ENCODE measurements around the gene DENND1A.
A peak's percentile ranks its signal among the peaks of the same experiment; 100 is the strongest.
"Not testable (repeated sequence)": the region's sequence is repeated elsewhere in the genome, so short reads cannot be mapped to it uniquely, and the experiment has no call there.

Gene DENND1A

DNA sequence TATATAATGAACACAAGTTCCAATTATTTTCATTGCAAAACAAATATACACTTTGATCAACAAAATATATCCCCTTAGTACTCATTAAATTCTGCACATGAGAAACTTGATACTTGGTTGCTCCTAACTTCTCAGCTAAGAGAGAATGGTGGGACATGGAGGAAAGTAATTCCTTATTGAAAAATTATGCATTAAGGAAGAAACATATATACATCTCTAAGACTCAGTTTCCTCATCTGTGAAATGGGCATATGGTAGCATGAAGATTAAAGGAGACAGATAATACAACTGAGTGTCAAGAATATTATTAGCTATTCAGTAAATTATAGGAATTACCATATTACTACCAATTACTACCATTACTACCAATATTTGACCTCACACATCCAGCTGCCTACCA, 488.2 kb downstream of the DENND1A start:
- no peak for DNase-seq

DNA sequence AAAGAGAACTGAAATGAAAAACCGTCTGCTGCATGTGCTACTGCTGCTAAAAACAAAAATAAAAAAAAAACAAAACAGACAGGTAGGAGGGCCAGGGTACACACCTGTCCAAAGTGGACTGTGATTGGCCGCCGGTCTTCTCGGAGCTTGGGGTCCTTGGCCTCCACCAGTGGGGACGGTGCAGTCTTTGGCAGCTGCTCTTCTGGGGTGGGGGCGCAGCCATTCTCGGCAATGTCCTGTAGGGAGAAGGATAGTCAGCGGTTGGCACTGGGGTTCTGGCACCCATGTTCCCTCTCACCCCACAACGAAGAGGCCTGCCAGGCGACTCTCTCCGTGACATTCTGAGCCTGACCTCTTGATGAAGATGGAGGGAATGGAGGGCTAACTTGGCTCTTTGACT, 489.7 kb downstream of the DENND1A start:
- no peak for DNase-seq

DNA sequence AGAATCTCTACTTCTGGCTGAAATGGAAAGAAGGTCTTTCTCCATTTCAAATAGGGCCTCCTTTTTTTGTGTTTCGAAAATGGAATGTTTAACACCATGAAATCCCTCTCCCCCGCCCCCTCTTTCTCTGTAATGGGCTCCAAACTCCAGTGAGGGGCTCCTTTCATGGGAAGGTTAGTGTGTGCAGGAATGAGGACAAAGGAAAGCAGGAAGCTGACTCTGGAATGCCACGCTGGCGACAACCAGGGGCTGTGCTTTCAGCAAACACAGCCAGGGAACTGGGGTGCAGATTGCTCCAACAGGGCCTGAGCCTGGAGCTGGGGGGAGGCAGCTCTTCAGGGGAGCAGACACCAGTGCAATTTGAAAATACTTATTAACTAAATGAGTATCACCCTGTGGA, 491.1 kb downstream of the DENND1A start:
- no peak for DNase-seq

DNA sequence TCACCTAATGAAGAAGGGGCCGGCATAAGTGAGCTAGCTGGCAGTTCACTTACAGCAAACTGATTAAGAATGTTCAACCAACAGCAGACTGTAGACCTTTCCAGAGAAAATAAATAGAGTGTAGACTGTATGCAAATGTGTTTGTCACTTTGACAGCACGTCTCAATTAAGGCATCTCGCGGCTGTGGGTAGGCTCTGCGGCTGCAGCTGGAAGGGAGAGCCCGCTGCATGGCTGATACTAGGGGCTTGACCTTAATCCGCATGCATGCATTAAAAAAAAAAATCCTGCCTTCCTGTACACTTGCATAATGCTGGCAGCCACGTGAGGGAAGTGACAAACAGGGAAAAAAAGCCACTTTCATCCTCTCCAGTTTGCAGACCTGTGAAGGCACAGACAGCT, 491.6 kb downstream of the DENND1A start:
- DNase-seq = no peak

DNA sequence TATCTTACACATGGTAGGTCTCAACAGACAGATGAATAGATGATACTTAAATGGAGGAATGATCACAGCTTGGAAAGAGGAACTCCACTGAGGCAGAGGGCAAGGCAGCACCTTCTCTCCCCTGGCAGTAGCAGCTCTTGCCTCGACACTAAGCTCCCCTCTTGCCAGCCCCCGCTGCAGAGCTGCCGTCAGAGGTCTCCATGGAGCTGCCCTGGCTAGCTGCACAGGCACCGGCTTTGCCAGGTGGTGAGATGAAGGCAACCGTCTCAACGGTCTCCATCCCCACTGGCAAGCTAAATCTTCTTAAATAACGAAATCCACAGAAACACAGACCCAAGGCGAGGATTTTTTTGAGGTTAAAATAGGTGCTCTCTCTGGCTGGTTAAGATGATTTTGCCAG, 492.7 kb downstream of the DENND1A start:
- DNase-seq = no peak

DNA sequence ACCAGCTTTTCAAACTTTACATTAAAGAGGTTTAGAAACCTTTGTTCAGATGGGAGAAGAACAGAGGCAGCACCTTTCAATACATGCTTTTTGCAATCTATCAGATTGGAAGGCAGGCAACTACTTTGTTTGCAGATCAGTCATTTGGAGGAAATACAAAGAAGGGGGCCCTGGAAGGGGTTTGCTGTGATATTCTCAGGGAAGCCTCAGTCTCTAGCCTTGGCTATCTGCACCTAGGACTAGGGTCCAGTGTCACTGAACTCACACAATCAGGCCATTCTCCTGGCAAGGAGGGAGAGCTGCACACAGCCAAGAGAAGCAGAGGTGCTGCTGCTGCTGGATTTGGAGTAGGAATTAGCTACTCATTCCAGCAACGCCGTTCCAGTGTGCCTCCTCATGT, 494.5 kb downstream of the DENND1A start:
- DNase-seq = no peak

DNA sequence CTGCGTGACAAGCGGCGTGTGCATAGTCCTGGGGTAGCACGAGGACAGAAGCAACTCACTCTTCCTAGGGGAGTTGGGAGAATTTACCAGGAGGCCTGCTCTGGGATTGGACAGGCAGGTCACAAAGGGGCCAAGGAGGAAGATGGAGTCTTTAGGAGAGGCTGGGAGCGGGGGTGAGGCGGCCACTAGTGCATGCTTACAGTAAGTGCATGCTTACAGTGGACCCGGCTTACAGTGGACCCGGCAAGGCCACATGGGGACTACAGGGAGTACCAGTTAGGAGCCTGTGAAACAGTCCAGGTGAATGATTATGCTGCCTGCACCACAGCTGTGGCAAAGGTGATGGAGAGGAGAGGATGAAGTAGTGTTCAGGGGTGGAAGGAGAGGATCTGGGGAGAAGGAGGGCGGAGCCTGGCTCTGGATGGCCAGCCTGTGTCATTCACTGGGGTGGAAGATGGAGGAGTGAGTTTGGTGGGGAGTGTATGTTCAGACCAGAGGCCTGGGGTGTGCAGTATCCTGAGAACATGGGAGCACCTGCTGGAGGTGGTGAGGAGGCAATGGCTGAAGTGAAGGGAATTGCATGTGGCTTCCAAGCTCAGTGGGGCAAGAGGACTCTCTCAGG, 495.2 kb downstream of the DENND1A start:
- peak in 1 of 2 experiments; percentile 3 for DNase-seq

DNA sequence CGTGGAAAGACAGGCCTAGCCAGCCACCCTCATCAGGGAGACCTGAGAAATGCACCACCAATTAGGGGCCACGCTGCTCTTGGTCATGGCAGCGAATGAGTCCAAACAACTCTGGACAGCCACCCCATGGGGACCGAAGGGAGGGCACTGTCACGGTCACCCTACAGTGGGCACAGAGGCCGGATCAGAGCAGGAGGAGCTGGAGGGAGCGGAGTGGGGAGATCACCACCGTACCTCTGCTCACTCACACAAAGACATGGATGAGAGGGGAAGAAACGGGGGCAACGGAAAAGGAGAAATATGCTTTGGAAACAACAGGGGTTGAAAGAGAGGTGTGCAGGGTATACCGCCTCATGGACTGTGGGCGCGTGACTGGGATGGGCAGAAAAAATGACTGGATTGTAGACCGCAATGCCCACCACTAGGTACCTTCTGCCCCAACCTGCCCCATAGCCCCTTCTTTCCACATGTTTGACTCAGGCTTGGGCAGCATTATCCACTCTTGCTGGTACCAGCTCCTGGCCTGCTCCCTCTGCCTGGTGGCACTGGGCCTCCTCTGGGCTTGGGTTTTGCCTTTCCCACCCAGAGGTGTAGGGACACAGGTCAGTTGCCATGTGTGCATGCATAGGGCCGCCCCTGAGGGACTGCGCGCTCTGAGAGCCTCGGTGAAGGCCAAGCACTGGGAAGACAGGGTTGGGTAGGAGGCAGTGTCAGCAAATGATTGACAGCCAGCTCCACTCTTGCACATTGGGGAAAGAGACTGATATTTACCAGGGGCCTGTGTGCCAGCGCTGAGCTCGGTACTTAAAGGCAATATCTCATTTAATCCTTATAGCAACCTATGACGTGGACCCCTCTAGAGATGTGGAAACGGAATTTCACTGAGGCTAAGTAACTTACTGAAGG, 497.3 kb downstream of the DENND1A start:
- no peak for DNase-seq

DNA sequence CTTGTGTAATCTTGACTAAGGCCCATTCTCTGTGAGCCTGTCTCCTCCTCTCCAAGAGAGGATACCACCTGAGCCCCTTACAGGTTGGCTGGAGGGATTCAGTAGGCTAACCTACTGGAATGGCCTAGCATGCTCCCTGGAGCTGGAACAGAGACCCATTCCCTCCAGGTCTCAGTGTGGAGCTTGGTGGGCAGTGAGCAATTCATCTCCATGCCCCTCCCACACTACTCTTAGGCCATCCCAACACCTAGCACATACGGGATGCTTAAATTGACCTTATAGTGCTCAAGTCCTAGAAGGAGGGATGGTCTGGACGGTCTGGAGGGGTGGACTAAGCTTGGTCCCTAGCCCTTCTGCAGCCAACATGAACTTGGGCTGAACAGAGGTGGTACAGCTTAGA, 498.3 kb downstream of the DENND1A start:
- no peak for DNase-seq

DNA sequence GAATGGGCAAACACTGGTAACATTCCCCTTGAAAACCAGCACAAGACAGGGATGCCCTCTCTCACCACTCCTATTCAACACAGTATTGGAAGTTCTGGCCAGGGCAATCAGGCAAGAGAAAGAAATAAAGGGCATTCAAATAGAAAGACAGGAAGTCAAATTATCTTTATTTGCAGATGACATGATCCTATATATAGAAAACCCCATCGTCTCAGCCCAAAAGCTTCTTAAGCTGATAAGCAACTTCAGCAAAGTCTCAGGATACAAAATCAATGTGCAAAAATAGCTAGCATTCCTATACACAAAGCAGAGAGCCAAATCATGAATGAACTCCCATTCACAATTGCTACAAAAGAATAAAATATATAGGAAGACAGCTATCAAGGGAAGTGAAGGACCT, 501.5 kb downstream of the DENND1A start:
- not testable (repeated sequence) for DNase-seq

DNA sequence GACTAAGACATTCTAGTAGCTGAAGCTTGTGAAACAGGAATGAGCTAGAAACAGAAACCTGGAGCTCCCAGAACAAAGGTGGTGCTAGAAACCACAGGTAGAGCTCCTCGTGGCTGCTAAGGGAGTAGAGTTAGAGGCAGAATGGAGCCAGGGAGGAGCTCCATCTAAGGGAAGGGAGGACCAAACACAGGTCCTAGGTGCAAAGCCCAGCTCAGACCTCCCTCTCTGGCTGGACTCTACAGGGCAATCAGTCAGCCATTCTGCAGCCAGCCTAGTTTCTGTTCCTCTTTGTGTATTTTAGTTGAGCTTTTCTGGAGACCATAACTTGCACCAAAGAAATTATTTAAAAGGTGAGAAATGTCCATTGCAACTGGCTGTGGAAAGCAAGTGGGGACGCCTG, 503.5 kb downstream of the DENND1A start:
- DNase-seq = no peak

DNA sequence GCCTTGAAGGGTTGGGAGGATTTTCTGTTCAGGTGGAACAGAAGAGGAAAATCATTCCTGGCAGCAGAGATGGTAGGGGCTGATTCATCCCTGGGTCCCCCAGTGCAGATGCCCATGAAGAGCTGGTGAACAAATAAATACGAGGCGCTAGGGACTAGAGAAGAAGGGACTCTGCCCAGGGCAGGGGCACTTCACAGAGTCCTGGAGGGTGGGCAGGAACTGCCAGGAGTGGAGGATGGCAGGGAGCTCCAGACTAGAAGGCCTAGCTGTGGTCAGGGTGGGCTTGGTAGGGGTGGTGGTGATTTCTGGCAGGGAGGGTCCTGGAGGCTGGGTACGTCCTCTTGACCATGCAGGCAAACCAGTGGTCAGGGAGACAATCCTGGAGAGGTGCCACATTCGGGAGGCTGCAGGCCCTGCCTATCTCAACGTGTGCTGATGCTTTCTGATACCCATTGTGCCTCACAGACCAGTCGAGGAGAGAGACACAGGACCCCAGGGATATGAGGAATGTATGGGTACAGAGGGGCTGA, 504.0 kb downstream of the DENND1A start:
- no peak for DNase-seq

DNA sequence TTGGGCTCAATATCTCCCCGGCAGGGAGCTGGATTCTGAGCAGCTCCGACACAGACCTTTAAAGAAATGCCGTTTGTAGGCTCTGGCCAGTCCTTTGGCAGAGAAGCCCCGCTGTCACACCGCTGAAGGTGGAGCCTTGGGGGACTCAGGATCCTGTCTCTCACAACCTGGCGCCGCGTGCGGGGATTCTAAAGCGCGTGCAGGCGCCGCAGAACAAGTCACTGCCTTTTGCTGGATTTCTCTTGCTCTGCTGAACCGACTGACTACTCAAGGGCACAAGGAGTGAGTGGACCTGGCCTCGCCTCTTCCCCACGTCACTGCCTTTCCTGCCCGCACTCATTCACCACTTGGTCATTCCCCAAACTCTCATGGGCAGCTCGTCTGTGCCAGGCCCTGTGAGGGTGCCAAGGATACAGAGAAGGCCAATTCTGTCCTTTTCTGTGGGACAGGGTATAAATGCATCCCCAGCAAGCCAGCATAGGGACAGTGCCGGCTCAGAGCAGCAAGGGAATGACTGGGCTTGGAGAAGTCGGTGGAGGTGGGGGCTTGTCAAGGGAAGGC, 504.6 kb downstream of the DENND1A start:
- DNase-seq = no peak

DNA sequence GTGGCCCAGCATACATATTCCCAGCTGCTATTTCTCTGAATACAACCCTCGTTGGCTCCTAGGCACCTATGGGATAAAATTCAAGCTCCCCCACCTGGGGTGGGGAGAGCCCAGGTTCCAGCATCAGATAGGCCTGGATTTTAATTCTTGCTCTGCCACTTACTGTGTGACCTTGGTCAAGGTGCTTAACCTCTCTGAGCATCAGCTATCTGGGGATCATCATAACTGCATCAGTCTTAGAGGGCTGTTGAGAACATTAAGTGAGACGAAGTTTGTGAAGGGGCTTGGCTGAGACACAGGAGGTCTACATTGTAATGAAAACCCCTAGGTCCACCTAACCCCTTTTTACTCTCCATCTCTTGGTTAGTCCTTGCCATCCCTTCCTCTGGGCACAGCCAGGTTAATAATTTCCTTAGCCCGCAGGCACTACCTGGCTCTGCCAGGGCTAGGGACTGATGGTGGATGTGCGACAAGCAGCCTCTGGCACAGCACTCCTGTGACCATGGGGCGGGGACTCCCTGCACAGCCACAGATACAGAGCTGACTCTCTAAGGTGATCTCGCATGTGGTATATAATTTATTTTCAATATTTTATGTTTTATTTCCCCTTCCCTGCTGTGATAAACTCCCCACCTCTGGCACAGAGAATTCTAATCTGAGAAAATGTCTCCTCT, 505.2 kb downstream of the DENND1A start:
- DNase-seq = no peak

DNA sequence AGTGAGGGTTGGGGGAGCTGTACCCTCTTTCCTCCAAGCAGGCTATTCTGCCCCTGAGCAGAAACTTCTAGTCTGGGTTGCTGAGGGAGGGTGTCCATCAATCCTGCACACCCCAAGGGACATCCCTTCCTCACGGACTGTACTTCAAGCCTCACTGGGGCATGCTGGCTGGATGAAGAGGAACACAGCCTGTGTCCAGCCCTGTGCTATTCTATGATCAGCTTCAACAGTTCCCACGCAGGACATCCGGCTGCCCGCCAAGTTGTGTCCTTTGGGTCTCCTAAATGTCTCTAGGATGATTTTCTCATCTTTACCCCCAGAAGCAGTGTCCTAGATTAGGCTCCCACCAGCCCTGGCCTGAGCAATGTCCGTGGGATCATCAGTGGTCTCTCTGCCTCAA, 505.8 kb downstream of the DENND1A start:
- no peak for DNase-seq

DNA sequence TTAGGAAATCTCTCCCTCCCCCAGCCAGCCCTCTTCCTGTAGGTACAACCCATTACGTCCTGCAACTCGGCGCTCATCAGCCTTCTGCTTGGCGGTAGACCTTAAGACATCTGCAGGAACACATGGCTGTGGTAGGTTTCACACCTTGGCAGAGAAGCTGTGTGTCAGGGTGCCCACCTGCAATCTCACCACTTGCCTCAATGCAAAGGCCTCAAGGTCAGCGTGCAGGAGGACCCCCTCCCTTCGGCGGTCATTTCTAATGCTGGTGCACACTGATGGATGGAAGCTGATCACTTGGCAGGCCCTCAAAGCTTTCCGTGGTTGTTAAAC, 506.6 kb downstream of the DENND1A start:
- DNase-seq = no peak

DNA sequence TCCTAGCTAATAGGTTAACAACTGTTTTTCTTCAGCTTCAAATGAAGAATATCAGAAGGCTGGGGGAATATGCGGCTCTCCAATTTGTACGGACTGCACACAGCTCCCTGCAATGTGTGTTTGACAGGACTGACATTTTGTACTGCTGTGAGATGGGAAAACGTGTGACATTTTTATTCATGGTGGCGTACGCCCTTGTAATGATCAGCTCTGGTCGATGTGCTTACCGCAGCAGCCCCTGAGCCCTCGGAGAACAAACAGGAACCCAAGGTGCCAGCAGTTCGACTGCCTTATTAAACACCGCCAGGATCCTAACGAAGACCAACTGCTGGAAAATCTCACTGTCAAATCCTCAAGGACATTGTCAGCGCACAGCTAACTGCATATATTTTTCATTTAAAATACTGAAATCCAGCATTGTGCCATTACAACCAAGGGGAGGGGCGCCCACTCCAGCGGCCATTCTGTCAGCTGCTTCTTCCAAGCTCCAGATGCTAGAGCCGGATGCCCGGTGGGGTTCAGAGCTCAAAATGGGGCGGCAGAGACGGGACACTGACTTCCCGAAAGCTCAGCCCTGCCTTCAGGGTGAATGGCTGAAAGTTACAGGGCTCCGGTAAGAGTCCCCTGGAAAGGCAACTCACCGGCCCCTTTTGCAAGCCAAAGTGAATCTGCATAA, 507.2 kb downstream of the DENND1A start:
- DNase-seq = no peak

DNA sequence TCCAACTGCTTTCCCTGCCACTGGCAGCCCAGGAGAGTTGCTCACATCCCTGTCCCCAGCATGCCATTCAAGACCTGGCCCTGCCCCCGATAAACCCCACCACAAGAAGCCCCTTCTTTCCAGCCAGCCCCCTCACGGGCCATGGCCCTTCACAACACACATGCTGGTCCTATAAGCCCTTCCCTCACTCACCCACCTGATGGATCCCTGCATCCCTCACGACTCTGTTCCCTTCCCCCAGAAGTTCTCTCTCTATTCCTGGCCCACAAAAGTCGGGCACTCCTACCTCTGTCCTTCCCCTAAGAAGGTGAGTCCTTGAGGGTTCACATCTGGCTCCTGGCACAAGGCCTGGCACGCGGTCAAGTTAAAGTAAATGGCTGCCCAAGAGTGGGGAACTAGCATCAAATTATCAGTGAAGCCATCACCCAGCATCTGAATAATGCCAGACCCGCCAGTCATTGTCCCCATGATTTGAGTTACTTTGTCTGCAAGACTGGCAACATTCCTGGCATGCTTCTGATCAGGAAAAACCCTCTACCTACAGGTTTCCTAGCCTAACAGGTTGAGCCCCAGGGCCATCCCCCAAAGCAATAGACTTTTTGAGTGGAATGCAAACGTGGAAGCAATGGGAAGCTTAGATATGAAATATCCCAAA, 508.0 kb downstream of the DENND1A start:
- DNase-seq = no peak

DNA sequence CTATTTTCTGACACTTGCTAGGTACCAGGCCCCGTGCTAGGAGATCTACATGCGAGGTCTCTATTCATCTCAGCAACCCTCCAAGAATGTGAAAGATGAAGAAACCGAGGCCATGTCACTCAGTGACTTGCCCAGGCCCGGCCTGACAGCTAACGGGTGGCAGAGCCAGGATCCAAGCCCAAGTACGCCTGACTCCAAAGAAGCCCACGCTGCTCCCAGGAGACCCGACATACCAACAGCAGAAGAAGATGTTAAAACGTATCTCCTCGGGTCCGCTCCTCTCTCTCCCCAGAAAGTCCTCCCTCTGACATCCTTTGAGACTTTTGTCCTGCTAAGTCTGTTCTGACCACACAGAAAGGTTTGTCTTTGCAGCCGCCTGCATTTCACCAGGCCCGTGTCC, 508.7 kb downstream of the DENND1A start:
- no peak for DNase-seq

DNA sequence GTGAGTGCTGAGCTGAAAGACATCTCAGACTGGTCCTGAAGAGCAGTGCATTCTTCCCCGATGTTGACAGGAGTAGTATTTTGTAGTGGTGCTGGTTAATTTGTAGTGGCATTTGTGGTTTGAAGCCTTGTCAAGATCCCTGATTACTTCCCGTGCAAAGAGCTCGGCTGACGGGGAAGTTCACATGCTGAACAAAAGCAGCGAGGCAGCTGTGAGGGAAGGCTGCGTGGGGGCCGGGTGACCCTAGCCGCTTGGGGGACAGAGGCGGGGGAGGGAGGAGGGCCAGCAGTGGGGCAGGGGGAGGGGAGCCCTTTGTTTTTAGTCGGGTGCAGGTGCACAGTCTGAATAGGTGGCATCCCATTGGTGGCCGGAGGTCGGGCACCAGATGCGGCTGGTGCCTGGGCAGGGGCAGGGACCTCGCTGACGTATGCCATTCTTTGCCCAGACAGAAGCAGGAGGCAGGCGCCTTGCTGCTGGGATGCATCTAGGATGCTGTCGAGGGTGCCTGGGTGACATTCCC, 509.3 kb downstream of the DENND1A start:
- peak; percentile 14 to 16 for DNase-seq

DNA sequence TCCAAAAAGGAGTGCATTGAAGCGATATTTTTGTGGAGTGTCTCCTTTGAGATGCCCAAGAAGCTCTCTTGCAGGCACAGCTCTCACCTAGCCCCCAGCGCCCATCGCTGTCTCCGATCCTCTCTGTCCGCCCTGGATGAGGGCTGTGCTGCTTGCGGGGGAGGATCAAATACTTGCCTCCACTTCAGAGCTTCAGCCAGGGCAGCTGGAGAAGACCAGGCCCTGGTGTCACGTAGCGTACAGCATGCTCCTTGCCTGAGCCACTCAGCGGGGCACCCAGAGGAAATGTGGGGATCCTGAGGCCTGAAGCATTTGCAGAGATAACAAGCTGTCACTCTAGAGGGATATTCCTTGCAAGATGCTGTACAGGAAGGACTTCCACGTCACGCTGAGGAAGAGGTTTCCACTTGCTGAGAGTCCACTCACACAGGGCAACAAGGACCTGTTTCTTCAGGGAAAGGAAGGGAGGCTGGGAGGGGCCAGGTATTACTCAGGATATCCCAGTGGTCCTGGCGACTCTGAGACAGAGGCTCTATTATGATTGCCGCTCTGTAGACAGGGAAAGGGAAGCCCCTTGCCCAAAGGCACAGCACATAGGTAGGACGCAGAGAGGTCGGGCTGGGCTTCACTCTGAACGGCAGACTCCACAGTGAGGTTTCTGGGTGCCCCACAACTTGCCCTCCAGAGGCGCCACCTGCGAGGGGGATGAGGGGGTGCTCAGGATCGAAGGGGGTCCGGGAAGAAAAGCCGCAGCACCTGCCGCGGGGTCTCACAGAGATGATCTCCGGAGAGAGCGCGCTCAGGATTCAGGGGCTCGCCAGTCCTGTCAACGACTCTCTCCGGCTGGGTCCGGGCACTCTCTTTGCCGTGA, 510.0 kb downstream of the DENND1A start:
- no peak for DNase-seq

Data from Kasumi-1 (cell line).